Nephron (organoid): Measurements from ENCODE around the gene PHLDB3.
A peak's percentile ranks its signal among the peaks of the same experiment; 100 is the strongest.

Experiments
- H3K27ac Mint-ChIP-seq, 3 experiments: 2 replicates each; pipeline ENCODE4 v1.8.0; 2020; ENCODE audit warnings: mixed read lengths in 3 of 3, mild to moderate bottlenecking in 2 of 3, moderate library complexity in 1 of 3
- H3K27me3 Mint-ChIP-seq: 2 replicates; pipeline ENCODE4 v1.8.0; 2021; ENCODE audit warnings: low read depth, mild to moderate bottlenecking, moderate library complexity, mixed read lengths
- H3K36me3 Mint-ChIP-seq: 2 replicates; pipeline ENCODE4 v1.8.0; 2020; ENCODE audit warnings: low read depth, mixed read lengths
- H3K4me1 Mint-ChIP-seq: 2 replicates; pipeline ENCODE4 v1.8.0; 2020; ENCODE audit warnings: mixed read lengths
- H3K4me3 Mint-ChIP-seq, 3 experiments: 2 replicates each; pipeline ENCODE4 v1.8.0; 2020; ENCODE audit warnings: mild to moderate bottlenecking in 3 of 3, mixed read lengths in 3 of 3, moderate library complexity in 2 of 3
- H3K9me3 Mint-ChIP-seq: 2 replicates; pipeline ENCODE4 v1.8.0; 2020; ENCODE audit warnings: mixed read lengths
- TF ChIP-seq, protein P1 (sequence below), 3 experiments: fragments of 200-600 bp; sonication (generic); IDR thresholded peaks; one replicate each; pipeline ENCODE4 v1.5.0; 2021; ENCODE audit warnings: antibody characterized with exemption in 3 of 3; ENCODE audit not compliant: unreplicated experiment in 3 of 3

The PHLDB3 gene

GRCh38 chr19:43468354-43469159 lies 36.0 kb downstream of the PHLDB3 start:
- Mint-ChIP-seq H3K9me3 (no peaks in the 10 kb centered on the region), H3K4me1 (peaks cover 5% of the 10 kb centered on the region), H3K27me3 (peaks cover 6% of the 10 kb centered on the region), H3K27ac (no peak overlapping the region), H3K4me3 (no peak overlapping the region), H3K36me3 (no peaks in the 10 kb centered on the region)
- TF ChIP-seq, protein P1, sequence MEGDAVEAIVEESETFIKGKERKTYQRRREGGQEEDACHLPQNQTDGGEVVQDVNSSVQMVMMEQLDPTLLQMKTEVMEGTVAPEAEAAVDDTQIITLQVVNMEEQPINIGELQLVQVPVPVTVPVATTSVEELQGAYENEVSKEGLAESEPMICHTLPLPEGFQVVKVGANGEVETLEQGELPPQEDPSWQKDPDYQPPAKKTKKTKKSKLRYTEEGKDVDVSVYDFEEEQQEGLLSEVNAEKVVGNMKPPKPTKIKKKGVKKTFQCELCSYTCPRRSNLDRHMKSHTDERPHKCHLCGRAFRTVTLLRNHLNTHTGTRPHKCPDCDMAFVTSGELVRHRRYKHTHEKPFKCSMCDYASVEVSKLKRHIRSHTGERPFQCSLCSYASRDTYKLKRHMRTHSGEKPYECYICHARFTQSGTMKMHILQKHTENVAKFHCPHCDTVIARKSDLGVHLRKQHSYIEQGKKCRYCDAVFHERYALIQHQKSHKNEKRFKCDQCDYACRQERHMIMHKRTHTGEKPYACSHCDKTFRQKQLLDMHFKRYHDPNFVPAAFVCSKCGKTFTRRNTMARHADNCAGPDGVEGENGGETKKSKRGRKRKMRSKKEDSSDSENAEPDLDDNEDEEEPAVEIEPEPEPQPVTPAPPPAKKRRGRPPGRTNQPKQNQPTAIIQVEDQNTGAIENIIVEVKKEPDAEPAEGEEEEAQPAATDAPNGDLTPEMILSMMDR (IDR thresholded peaks at IDR 0.05; ENCODE audit: unreplicated experiment in 3 of 3): no peak

- Mint-ChIP-seq H3K36me3 (no peaks in the 10 kb centered on the region), H3K27me3 (peaks cover 9% of the 10 kb centered on the region), H3K9me3 (no peaks in the 10 kb centered on the region), H3K4me3 (no peak overlapping the region), H3K4me1 (peaks cover 5% of the 10 kb centered on the region), H3K27ac (no peak overlapping the region)
- TF ChIP-seq, protein P1 (IDR thresholded peaks at IDR 0.05; ENCODE audit: unreplicated experiment in 3 of 3): no peak
Observed at GRCh38 chr19:43467730-43468129, 36.8 kb downstream of the PHLDB3 start.

DNA sequence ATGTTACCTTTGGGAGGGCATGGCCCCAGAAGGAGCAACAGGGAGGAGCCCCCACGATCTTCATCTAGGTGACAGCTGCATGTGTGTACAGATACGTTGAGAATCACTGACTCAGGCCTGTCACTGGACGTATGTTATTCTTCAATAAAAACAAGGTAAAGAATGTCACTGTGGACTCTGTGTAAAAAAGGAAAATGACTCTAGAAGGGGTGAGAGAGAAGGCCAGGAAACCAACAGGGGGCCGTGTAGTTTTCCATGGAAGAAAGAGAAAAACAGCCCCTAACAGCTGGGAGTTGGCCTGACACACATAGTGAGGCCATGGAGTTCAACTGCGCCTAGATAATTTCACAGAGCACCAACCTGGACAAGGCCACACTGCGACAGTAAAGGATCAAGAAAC lies 37.3 kb downstream of the PHLDB3 start:
- H3K27ac Mint-ChIP-seq: peak overlapping the region in 2 of 3 experiments; percentile 40 to 55
- H3K4me3 Mint-ChIP-seq: peak overlapping the region in 1 of 3 experiments; percentile 0
- H3K27me3 Mint-ChIP-seq: peaks cover 9% of the 10 kb centered on the region
- no peaks in the 10 kb centered on the region for H3K36me3 Mint-ChIP-seq
- H3K9me3 Mint-ChIP-seq: no peaks in the 10 kb centered on the region
- peaks cover 5% of the 10 kb centered on the region for H3K4me1 Mint-ChIP-seq
- TF ChIP-seq, protein P1 (IDR thresholded peaks at IDR 0.05; ENCODE audit: unreplicated experiment in 3 of 3): no peak

DNA sequence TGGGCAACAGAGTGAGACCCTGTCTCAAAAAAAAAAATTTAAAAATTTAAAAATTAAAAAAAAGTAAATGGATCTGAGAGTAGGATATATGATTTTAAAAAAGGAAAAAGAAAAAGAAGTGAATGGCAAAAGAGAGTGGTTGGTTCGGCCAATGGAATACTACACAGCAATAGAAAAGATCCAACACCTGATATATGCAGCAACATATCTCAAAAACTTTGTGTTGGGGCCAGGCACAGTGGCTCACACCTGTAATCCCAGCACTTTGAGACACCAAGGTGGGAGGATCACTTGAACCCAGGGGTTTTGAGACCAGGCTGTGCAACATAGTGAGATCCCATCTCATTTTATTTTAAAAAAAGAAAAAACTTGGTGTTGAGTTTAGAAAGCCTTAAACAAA lies 37.8 kb downstream of the PHLDB3 start:
- Mint-ChIP-seq H3K4me3 (no peak overlapping the region), H3K27ac (peak overlapping the region in 1 of 3 experiments; percentile 40), H3K4me1 (peaks cover 5% of the 10 kb centered on the region), H3K36me3 (no peaks in the 10 kb centered on the region), H3K9me3 (no peaks in the 10 kb centered on the region), H3K27me3 (peaks cover 9% of the 10 kb centered on the region)
- TF ChIP-seq, protein P1 (IDR thresholded peaks at IDR 0.05; ENCODE audit: unreplicated experiment in 3 of 3): no peak

- peak within 1 kb of the TSS; percentile 89 to 97 (median 91) for H3K27ac Mint-ChIP-seq
- H3K4me3 Mint-ChIP-seq: peak within 1 kb of the TSS; percentile 88 to 95 (median 89)
- no peaks in the 10 kb centered on the region for H3K9me3 Mint-ChIP-seq
- H3K27me3 Mint-ChIP-seq: peaks cover 13% of the 10 kb centered on the region
- peaks cover 5% of the 10 kb centered on the region for H3K4me1 Mint-ChIP-seq
- H3K36me3 Mint-ChIP-seq: peaks cover 6% of the 10 kb centered on the region
- TF ChIP-seq, protein P1 (IDR thresholded peaks at IDR 0.05; ENCODE audit: unreplicated experiment in 3 of 3): no peak
Observed at GRCh38 chr19:43465468-43466120, 39.0 kb downstream of the PHLDB3 start, which contains the start of gene LYPD3. Gene LYPD3, minus strand, starts transcription at chr19:43465608. Its CDS starts 37 bp downstream, at chr19:43465571.
